Left hindlimb (tissue), 1 donor: ENCODE results near the gene MYO1B.

Experiments
- DNase-seq: peaks from one replicate; pipeline ENCODE4 v3.0.0-alpha.2; 2018

Gene MYO1B

DNA sequence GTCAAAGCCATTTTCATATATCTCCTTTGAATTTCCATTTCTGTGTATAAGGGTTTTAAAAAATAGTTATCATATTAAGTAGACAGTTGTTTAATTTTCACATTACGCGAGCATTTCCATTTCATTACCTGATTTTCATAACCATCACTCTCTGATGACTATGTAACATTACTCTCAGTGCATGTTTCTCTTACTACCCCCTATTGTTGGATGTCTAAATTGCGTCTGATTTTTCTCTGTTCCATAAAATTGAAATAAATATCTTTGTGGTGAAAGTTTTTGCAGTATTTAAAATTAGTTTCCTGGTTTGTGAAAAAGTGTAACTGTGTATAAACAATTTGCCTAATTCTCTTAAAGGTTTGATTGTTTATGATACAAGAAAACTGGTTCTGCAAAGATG is 123.8 kb downstream of the MYO1B start:
- DNase-seq: no peak

DNA sequence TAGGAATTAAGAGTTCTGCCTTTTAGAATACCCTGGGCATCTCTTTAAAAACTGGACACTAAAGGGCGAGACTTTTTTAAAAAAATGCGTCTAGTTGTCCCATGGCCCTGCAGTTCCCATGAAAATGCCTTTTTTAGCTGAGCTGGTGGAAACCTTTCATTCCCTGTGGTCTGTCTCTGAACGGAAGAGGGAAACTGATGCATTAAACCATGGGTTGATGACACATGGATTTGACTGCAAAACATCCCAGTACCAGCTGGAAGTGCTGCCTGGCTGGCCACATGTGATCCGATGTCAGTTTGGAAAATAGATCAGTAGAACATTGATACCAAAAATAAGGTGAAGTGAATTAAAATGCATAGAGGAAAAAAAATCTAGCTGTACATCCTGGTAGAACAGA is 129.2 kb downstream of the MYO1B start:
- no peak for DNase-seq

DNA sequence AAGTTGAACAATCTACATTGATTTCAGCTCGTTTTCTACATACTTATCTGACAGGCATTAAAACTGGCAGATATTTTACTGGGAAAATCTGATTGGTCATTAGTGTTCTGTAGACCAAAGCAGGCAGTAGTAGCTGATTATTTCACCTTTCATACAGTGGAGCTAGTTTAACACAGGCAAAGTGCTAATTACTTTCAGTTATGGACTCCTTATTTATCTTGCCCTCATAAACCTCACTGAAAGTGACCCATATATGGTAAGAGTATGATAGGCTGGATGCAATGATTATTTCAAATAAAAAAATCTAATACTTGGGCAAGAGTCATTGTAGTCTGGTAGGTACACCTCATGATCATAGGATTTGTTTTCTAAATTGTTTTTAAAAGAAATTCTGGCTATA is 129.7 kb downstream of the MYO1B start:
- no peak for DNase-seq

DNA sequence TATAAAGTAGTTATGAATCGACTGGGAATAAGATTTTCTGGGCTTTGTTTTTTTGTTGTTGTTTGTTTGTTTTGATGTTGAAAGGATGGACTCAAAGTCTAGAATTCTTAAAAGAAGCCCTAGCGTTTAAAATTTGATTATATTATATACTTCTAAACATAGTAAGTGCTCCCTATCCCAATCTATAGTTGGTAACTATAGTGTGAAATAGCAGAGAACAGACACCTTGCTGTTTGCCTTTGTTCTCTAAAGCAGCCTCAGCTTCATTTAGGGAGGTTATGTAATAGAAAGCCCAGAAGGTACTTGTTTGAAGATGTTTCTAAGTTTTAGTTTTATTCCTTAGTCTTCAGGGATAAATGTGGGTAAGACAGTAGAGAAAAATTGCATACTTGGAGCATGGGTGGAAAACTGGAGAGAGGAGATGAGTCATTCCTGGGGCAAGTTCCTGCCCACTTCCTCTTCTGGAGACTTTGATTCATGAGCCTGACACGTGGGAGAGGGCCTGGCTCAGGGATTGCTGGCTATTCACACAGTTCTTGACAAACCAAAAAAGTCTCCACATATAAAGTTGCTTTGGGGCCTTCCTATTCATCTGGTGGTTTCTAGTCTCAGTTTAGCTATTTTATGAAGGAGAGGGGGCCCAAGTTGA is 131.9 kb downstream of the MYO1B start:
- DNase-seq: peak; percentile 77

DNA sequence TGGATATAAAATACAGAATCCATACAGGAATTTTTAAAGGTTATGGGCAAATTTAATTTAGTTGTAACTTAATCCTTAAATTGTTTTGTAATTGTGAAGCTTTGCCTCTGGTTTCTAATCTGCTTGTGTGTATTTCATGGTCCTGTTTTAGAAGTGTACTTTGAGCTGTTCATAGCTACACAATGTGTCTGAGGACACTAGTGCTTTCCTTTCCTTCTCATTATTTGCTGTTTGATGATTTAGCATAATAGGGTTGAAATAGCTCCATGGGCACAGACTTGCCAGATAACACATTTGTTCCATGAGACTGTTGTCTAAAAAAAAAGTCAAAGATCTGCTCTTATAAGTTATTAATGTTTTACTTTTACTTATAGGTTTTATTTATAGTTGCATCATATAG is 134.2 kb downstream of the MYO1B start:
- DNase-seq: no peak

DNA sequence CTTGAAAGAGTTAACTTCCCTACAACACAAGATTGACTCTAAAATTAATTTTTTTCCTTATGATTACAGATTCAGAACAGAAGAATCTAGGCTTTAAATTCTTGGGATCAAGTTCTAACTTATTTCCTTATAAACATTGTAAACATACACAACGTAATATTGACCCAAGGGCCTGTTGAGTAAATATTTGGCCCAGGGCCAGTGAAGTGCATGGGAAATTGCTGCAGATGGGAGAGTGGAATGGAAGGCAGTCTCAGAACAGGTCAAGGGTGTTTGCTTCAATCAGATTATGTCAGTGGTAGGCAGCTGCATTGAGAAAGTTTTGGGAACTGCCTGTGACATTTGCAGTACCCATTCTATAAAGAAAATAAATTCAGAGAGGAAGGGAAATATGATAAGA is 137.6 kb downstream of the MYO1B start:
- DNase-seq: no peak

DNA sequence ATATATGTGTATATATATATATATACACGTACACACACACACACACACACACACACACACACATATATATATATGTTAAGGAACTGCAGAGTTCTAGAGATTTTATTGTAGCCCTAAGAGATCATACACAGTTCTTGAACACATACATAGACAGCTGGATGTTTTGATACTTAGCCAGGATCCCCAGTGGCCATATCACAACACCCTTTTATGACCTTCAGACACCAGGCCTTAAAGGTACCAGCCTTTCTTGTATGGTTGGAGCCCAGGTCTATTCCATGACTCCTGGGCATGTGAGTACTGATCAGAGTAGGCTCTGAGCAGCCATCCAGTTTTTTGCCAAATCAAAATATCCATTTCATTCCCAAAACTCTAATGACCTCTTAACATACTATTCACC is 138.3 kb downstream of the MYO1B start:
- no peak for DNase-seq

DNA sequence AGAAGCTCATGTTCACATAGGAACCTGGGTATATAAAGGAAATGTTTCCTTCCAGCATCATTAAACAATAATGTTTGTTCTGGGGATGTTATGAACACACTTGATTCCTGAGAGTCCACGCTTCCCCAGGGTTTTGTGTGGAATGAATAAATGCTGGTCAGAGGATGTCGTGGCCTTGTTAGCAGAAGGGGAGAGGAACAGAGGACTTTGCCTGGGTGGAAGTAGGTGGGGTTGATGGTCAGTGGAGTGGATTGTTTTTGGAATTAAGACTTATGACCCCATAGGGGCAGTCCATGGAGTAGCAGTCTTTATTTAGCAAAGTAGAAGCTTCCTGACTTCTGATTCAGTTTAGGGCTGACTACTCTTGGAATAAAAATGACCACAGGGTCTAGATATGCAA is 139.6 kb downstream of the MYO1B start:
- no peak for DNase-seq

DNA sequence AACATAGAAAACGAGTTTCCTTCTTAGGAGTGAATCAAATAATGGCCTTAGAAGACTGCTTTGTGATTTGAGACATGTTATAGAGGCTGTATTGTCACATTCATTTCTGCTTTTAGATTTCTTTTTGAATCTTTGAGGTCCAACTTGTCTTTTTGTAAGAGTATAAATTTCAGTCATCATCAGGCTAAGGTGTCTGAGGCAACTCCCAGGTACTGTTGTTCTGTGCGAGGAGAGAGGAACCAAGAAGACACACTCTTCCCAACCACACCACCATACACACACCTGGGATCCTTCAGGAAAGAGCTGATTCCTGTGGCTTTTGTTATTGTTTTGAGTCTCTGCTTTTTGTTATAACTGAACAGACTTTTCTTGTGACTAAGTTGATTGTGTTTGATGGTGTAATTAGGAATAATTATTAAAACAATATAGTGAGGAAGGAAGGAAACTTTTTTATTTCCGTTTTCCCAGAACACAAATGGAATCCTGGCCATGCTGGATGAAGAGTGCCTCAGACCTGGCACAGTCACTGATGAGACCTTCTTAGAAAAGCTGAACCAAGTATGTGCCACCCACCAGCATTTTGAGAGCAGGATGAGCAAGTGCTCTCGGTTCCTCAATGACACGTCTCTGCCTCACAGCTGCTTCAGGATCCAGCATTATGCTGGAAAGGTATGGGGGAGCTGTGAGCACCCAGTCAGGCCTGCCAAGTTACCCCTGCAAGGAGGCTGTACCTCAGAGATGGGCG is 140.4 kb downstream of the MYO1B start:
- no peak for DNase-seq

DNA sequence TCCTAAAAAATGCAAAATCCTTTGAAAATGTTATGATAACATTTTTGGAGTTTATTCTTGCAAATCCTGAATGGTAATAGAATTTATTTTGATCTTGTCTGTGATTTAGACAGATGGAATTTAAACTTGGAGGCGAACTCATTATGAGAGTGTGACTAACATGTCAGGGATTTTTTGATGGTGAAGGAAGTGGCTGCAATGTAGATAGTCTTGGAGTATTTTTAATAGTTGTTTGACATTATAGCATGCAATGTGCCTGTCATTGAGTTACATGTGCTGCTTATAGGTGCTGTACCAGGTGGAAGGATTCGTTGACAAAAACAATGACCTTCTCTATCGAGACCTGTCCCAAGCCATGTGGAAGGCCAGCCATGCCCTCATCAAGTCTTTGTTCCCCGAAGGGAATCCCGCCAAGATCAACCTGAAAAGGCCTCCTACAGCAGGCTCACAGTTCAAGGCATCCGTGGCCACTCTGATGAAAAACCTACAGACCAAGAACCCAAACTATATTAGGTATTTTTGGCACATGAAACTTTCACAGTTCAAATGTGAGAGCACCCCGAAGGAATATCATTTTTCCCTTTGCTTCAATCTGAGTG is 141.8 kb downstream of the MYO1B start:
- DNase-seq: no peak

DNA sequence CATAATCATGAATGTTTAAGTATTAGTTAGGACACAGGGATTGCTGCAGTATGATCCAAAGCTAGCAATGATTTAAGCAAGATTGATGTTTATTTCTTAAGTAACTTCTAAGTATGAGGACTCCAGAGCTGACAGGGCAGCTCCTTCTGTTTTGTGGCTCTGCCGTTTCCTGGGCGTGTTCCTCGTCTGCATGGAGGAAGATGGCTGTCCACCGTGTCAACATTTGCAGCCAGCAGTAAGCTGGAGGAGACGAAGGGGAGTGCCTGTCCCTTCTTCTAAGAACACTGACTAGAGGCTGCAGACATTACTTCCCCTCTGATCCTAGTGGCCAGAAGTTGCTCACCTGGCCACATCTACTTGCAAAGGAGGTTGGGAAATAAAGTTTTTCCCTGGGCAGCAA is 144.1 kb downstream of the MYO1B start:
- DNase-seq: no peak

DNA sequence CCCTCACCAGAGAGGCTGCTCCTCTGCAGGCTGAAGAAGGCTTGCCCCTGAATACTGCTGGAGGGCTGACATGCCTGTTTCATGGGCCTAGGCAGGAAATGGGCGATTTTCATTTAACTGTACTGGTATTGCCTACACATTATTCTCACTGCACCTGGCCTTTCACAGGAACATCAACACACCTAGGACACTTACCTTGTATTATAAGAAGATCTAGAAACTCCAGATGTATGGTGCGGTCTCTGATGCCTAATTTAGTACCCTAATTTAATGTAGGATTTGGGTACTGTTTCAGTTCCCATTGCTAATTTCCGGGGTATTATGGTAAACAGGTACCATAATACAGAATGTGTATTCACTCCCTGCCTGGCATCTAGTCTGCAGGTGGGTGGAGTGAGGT is 146.0 kb downstream of the MYO1B start:
- DNase-seq: no peak

DNA sequence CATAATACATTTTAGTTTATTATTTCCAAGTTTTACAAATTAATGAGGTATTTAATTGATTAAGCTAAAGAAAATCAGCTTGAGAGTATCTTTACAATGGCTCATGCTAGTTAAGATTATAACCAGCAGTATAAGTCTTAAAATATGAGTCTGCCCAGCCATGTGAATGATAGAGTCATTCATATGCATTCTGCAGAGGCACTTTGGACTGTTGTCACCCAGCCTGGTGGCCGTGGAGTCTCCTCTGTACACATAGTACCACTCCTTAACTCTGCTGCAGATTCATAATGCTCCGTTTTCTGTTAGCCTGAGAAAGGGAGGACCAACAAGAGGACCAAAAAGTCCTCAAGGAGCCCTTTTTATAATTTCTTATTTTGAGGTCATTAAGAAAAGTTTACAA is 148.8 kb downstream of the MYO1B start:
- no peak for DNase-seq

DNA sequence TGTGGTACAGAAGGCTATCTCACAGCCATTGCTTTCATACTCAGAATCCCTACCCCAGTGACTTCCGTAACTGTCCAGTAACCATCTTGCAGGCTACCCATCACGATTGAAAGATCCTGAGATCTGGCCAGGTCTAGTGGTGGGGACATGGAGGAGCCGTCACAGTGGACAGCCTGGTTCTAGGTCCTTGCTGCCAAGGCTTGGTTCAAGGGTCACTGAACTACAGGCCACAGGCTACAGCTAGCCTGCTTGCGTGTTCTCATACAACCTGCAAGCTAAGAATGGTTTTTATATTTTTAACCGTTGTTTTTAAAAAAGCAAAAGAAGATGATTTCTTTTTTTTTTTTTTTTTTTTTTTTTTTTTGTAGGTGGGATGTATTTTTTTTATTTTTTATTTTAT is 151.6 kb downstream of the MYO1B start:
- no peak for DNase-seq

DNA sequence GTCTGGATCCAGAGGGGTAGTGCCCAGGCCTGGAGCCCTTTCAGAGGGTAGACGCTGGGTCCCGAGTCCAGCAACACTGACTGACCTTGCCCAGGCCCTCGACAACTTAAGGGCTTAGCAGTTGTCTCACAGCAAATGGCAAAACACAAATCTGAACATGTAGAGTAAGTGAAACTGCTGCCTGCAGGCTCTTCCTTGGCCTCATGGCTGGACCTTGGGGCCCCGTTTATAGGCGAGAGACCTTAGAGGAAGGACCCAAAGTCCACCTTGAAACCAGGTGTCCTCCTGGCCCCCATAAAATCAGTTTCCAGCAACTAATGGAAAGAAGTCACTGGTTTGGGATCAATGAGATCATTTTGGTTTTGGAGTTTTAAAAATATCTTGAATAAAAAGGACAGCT is 154.4 kb downstream of the MYO1B start:
- no peak for DNase-seq

DNA sequence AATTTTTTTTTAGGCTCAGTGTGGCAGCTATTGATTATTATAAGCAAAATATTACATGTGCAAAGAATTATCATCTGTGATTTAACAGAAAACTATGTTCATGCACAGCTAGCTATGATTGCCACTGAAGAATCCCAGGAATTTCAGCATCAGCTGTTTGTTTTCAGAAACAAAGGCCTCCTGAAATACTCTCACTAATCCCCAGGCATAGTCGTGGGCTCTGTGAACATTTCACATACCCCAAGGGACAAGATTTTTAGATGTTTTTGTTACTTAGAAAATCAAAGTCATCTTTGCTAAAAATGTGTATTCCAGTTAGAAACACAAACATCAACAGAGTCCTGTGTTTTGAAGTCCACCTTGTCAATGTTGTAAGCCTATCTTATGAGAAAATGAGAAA is 156.1 kb downstream of the MYO1B start:
- DNase-seq: no peak

DNA sequence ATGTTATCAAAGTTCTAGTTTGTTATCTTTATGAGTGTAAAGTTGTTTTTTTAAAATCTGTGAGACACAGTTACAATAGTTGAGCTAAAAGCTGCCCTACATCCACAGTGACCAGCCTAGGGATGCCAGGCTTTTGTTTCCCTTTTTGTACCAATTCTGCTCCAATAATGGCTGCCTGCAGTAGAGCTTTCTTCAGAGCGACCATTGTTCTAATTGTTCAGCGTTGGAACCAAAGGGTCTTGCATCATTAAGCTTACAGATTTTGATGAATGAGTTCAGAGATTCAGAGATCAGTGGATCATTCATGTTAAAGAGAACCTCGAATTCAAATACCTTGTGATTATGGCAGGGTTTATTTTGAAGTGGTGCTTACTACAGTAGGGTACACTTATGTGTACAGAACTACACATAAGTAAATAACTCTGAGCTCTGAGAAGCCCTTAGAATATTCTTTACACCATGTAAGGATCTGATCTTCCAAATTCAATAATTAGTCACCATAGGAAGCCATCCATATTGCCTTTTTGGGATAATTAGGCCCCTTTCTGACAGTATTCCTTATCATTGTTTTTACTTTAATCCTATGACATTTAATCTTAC is 157.9 kb downstream of the MYO1B start:
- no peak for DNase-seq

DNA sequence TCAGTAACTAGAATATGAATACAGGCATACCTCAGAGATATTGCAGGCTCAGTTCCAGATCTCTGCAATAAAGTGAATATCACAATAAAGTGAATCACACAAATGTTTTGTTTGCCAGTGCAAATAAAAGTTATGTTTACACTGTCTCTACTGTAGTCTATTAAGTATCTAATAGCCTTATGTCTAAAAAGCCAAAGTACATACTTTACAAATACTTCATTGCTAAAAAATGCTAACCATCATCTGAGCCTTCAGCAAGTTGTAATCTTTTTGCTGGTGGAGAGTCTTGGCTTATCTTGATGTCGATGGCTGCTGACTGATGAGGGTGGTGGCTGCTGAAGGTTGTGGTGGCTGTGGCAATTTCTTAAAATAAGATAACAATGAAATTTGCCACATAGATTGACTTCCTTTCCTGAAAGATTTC is 159.4 kb downstream of the MYO1B start:
- no peak for DNase-seq

DNA sequence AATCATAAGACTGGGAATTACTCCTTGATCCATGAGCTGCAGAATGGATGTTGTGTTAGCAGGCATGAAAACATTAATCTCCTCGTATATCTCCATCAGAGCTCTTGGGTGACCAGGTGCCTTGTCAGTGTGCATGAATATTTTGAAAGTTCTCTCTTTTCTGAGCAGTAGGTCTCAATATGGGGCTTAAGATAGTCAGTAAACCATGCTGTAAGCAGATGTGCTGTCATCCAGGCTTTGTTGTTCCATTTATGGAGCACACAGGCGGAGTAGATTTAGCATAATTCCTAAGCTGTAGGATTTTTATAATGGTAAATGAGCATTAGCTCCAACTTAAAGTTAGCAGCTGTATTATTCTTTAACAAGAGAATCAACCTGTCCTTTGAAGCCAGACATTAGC is 160.3 kb downstream of the MYO1B start:
- DNase-seq: no peak

DNA sequence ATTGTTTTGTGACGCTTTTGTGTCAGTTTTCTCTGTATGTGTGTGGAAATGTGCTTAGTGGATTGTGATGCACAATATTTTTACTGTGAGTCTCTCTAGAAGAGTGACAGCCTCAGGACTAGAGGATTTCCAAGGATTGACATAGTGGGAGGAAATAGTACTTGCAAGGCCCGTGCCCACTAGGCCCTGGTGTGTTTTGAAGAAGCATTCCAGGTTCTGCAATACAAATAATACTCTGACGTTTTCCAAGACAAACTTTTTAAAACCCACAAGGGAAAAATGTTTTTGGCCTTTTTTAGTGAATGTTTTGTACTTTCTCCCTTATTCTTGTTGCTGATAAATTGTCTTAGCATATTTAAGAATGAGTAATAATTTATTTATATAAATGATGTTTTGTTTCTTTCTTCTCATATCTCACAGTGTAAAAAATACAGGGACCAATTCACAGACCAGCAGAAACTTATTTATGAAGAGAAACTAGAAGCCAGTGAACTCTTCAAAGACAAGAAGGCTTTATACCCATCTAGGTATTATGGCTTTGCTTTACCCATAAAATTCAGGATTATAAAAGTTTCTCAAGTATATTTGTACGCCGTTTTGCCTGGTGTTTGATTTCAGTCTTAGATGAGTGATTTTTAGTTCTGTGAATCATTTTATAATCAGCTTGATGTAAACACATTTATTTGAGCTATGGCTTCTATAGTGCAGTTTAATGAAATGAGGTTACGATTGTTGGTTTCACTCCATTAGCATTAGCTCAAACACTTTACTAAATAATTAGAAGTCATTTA is 165.6 kb downstream of the MYO1B start:
- no peak for DNase-seq

DNA sequence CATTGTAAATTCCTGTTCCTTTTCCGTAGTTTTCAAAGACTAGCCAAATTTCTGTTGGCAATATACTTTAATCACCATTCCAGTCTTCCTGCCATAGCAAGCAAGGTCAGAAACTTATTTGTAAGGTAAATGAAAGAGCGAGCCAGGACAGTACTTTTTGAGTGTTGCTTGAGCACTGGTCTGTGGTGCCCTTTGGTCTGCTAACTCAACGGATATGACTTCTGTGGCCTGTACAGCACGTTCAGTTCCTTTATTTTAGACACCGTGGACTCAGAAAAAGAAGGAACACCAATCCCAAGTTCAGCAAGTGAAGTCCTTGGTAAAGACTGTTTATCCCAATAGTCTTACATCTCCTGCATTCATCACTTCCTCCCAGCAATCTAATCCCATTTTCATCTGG is 166.3 kb downstream of the MYO1B start:
- DNase-seq: no peak

DNA sequence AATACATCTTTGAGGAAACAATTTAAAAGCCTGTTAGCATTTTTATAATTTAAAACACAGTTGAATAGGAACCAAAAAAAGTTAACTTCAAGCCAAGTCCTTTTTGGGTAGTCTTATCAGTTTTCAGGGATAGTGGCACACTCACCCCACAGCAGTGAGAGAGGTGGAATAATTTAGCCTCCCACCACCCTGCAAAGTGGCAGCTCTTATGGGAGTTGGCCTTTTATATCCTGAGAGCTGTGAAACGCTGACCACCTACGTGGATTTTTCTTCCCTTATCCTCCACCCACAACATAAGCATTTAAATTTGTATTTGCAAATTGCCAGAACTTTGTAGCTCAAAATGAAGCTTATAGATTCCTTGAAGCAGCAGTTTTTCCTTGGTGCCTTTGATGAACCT is 167.1 kb downstream of the MYO1B start:
- no peak for DNase-seq

DNA sequence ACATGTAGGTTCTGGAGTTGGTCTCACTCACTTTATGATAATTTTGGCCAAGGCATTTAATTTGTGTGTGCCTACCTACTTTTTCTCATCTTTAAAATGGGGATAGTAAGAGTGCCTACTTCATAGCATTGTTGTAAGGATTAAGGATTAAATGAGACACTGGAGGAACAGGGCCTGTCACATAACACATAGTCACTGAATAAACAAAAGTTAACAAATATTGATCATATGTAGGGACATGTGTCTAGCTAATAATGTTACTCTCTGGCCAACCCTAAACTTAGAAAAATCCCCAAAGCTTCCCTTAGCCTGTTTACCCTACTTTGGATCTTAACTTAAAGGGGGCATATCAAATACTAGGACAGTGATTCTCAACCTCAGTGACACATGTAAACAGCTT is 169.9 kb downstream of the MYO1B start:
- no peak for DNase-seq
